ENCODE measurements around the gene BMP8B. TPM values are rescaled to one million over a fixed set of nuclear protein-coding genes. Genes with fewer than 3 reads are reported as not detected.

Gene BMP8B
- total and polyA plus RNA-seq, 2 of the 8 experiments (the other 6 are each of a cell fraction or from before 2014, with no cell fraction given) = 0.37 to 0.50 TPM

DNA sequence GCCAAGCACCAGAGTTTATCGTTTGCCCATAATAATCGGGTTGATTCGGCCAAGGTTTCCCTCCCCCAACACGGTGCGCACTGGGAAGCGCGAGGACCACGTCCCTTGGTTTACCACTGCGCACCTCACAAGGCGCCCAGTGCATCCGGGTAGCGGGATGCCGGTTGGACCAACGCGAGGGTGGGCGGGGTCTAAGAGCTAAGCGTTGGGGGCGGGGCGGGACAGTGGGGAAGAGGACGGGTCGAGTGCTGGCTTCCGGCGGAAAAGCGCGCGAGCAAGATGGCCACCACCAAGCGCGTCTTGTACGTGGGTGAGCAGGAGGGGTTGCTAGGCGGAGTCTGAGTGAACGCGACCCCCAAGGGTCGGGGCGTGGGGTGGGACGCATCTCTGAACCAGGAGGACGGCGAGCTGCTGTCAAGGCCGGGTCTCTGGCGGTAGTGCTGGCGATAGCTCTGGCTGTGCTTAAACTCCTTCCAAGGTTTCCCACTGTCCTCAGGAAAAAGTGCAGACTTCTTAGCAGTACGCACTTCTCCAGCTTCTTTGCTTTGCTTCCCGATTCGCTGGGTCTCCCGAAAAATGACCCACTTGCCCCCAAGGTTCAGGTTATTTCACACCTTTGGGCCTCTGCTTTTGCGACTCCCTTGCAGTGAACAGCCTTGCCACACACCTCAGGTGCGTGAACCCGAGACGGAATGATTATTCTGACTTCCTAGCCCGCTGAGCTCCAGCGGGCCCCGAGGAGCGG, 49.9 kb downstream of the BMP8B start, which contains the start of gene PPIE (continued):
- TF ChIP-seq CTBP2 (IDR thresholded peaks at IDR 0.05; ENCODE audit: borderline replicate concordance, insufficient read depth, insufficient read length, low read length) = no peak
- peak; percentile 94 for TF ChIP-seq KDM4A (IDR thresholded peaks at IDR 0.05; ENCODE audit: low read depth, low read length, severe bottlenecking)
- peak; percentile 2 for TF ChIP-seq EZH2 (IDR thresholded peaks at IDR 0.05; ENCODE audit: low read depth, low read length, severe bottlenecking)
- no peak for TF ChIP-seq ZNF274 (IDR thresholded peaks at IDR 0.05; ENCODE audit: borderline replicate concordance, extremely low read depth, low read length)
- no peak for TF ChIP-seq EP300 (IDR thresholded peaks at IDR 0.05; ENCODE audit: borderline replicate concordance in 1 of 2, low read depth in 2 of 2, low read length in 2 of 2)
- TF ChIP-seq ASH2L (IDR thresholded peaks at IDR 0.05; ENCODE audit: low read length) = peak; percentile 50
- TF ChIP-seq, protein P1, sequence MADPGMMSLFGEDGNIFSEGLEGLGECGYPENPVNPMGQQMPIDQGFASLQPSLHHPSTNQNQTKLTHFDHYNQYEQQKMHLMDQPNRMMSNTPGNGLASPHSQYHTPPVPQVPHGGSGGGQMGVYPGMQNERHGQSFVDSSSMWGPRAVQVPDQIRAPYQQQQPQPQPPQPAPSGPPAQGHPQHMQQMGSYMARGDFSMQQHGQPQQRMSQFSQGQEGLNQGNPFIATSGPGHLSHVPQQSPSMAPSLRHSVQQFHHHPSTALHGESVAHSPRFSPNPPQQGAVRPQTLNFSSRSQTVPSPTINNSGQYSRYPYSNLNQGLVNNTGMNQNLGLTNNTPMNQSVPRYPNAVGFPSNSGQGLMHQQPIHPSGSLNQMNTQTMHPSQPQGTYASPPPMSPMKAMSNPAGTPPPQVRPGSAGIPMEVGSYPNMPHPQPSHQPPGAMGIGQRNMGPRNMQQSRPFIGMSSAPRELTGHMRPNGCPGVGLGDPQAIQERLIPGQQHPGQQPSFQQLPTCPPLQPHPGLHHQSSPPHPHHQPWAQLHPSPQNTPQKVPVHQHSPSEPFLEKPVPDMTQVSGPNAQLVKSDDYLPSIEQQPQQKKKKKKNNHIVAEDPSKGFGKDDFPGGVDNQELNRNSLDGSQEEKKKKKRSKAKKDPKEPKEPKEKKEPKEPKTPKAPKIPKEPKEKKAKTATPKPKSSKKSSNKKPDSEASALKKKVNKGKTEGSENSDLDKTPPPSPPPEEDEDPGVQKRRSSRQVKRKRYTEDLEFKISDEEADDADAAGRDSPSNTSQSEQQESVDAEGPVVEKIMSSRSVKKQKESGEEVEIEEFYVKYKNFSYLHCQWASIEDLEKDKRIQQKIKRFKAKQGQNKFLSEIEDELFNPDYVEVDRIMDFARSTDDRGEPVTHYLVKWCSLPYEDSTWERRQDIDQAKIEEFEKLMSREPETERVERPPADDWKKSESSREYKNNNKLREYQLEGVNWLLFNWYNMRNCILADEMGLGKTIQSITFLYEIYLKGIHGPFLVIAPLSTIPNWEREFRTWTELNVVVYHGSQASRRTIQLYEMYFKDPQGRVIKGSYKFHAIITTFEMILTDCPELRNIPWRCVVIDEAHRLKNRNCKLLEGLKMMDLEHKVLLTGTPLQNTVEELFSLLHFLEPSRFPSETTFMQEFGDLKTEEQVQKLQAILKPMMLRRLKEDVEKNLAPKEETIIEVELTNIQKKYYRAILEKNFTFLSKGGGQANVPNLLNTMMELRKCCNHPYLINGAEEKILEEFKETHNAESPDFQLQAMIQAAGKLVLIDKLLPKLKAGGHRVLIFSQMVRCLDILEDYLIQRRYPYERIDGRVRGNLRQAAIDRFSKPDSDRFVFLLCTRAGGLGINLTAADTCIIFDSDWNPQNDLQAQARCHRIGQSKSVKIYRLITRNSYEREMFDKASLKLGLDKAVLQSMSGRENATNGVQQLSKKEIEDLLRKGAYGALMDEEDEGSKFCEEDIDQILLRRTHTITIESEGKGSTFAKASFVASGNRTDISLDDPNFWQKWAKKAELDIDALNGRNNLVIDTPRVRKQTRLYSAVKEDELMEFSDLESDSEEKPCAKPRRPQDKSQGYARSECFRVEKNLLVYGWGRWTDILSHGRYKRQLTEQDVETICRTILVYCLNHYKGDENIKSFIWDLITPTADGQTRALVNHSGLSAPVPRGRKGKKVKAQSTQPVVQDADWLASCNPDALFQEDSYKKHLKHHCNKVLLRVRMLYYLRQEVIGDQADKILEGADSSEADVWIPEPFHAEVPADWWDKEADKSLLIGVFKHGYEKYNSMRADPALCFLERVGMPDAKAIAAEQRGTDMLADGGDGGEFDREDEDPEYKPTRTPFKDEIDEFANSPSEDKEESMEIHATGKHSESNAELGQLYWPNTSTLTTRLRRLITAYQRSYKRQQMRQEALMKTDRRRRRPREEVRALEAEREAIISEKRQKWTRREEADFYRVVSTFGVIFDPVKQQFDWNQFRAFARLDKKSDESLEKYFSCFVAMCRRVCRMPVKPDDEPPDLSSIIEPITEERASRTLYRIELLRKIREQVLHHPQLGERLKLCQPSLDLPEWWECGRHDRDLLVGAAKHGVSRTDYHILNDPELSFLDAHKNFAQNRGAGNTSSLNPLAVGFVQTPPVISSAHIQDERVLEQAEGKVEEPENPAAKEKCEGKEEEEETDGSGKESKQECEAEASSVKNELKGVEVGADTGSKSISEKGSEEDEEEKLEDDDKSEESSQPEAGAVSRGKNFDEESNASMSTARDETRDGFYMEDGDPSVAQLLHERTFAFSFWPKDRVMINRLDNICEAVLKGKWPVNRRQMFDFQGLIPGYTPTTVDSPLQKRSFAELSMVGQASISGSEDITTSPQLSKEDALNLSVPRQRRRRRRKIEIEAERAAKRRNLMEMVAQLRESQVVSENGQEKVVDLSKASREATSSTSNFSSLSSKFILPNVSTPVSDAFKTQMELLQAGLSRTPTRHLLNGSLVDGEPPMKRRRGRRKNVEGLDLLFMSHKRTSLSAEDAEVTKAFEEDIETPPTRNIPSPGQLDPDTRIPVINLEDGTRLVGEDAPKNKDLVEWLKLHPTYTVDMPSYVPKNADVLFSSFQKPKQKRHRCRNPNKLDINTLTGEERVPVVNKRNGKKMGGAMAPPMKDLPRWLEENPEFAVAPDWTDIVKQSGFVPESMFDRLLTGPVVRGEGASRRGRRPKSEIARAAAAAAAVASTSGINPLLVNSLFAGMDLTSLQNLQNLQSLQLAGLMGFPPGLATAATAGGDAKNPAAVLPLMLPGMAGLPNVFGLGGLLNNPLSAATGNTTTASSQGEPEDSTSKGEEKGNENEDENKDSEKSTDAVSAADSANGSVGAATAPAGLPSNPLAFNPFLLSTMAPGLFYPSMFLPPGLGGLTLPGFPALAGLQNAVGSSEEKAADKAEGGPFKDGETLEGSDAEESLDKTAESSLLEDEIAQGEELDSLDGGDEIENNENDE (IDR thresholded peaks at IDR 0.05; ENCODE audit: insufficient replicate concordance, low read length) = no peak
- no peak for TF ChIP-seq CHD2 (IDR thresholded peaks at IDR 0.05; ENCODE audit: low read length)
- TF ChIP-seq SP1 (IDR thresholded peaks at IDR 0.05; ENCODE audit: low read depth, low read length) = no peak
- peak; percentile 96 for TF ChIP-seq PHF8 (conservative IDR thresholded peaks at IDR 0.05; ENCODE audit: low read depth, low read length)
